ENCODE measurements around the gene GATD1.

- TF ChIP-seq CTCF (tag by site-specific recombination; IDR thresholded peaks at IDR 0.05), result no peak
- no peak for TF ChIP-seq ATF2 (tag by site-specific recombination; IDR thresholded peaks at IDR 0.05; ENCODE audit: low read depth)
- TF ChIP-seq BCL11A (tag by site-specific recombination; IDR thresholded peaks at IDR 0.05; ENCODE audit: low read depth), result no peak
- no peak for TF ChIP-seq ZNF302 (tag by site-specific recombination; IDR thresholded peaks at IDR 0.05; ENCODE audit: low read depth)
- TF ChIP-seq REST (tag by site-specific recombination; IDR thresholded peaks at IDR 0.05), result no peak
- no peak for TF ChIP-seq ZNF239 (tag by site-specific recombination; IDR thresholded peaks at IDR 0.05)
- no peak for TF ChIP-seq ZNF785 (tag by site-specific recombination; IDR thresholded peaks at IDR 0.05)
- TF ChIP-seq ZNF433 (tag by site-specific recombination; IDR thresholded peaks at IDR 0.05; ENCODE audit: low read depth), result no peak
- no peak for TF ChIP-seq ZNF404 (tag by site-specific recombination; IDR thresholded peaks at IDR 0.05)
- TF ChIP-seq MYNN (tag by site-specific recombination; IDR thresholded peaks at IDR 0.05; ENCODE audit: borderline replicate concordance), result no peak
- no peak for TF ChIP-seq HOXD13 (CRISPR knock-in tag; IDR thresholded peaks at IDR 0.05; ENCODE audit: borderline replicate concordance)
- TF ChIP-seq REPIN1 (tag by site-specific recombination; IDR thresholded peaks at IDR 0.05; ENCODE audit: low read depth), result no peak
- no peak for TF ChIP-seq ZNF274 (IDR thresholded peaks at IDR 0.05; ENCODE audit: low read length)
- TF ChIP-seq ZNF274 (tag by site-specific recombination; IDR thresholded peaks at IDR 0.05; ENCODE audit: borderline replicate concordance), result no peak
- no peak for TF ChIP-seq KLF10 (tag by site-specific recombination; IDR thresholded peaks at IDR 0.05)
Observed at GRCh38 chr11:760236-760635, 17.1 kb downstream of the GATD1 start.

Data from HEK293 (cell line).